HTERT RPE-1 (cell line): Measurements from ENCODE around the gene CBFA2T3.

ENCODE experiments used
- in situ Hi-C: fragments of 300-500 bp; cut with MboI; formaldehyde crosslinking; loops from 4 replicates; pipeline ENCODE4 v1.14.3; 2020; ENCODE audit warnings: low sequenced_read_pairs

CBFA2T3 gene

GRCh38 chr16:88911946-88912310, 65.1 kb downstream of the CBFA2T3 start:
- in situ Hi-C loops, result no loop called here

- in situ Hi-C loops, result no loop called here
Measured at GRCh38 chr16:88911136-88911945, 65.7 kb downstream of the CBFA2T3 start.

- in situ Hi-C loops, result no loop called here
Measured at GRCh38 chr16:88910284-88911135, 66.5 kb downstream of the CBFA2T3 start.

GRCh38 chr16:88909431-88910210, 67.4 kb downstream of the CBFA2T3 start:
- in situ Hi-C loops, result no loop called here

DNA sequence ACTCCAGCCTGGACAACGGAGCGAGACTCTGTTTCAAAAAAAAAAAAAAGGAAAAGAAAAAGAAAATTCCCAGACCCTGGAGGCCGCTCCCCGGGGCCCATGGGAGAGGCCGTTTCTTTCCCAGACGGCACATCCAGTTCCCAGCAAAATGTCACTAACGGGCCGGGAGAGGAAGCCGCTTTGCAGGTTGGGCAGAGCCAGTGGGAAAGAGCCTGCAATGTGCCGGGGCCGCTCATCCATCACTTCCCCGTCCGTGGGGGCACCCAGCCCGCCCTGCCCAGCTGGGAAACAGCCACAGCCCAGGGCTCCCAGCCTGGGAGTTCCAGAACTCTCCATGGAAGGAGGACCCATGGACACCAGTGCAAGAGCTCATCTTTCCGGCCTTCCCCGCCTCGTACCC, 68.7 kb downstream of the CBFA2T3 start:
- in situ Hi-C loops, result no loop called here

GRCh38 chr16:88907768-88908167, 69.2 kb downstream of the CBFA2T3 start:
- in situ Hi-C loops, result no loop called here

DNA sequence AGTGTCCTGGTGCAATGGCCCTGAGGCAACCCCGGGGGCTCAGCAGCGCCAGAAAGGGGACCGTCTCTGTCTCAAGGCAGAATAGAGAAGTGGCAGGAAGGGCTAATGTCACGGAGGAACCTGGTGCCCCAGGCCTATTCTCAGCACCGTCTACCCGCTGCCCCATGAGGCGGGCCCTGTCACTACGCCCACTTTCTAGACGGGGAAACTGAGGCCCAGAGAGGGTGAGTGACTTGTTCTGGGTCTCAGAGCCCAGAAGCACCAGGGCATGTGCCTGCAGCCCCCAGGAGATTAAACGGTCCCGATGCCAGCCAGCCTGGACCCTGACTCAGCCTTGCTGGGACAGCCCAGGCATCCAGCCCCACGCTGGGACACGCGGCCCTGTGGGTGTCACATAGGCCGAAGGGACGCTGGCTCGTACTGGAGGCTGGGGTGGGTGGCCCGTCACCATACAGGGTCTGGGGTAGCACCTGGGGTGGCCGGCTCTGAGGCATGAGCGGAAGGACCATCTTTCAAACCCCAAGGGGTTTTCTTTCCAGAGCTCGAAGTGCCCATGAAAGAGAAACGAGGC, 70.4 kb downstream of the CBFA2T3 start:
- in situ Hi-C loops, result no loop called here

GRCh38 chr16:88906020-88906419, 71.0 kb downstream of the CBFA2T3 start:
- in situ Hi-C loops, result no loop called here

DNA sequence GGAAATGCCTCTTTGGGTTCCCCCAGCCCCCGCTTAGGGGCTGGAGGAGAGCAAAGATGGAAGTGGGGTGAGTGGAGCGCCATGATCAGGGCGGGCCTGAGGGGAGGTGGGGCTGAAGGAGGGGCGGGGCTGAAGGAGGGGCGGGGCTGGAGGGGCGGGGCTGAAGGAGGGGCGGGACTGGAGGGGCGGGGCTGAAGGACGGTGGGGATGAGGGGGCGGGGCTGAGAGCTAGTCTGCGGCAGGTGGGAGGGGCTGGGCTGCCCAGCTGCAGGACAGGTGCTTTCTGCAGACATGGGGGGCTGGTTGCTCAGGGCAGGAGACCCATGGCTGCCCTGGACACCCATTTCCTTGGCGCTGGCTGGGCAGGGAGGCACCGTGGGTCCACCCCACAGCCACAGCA, 71.4 kb downstream of the CBFA2T3 start:
- in situ Hi-C loops, result no loop called here

DNA sequence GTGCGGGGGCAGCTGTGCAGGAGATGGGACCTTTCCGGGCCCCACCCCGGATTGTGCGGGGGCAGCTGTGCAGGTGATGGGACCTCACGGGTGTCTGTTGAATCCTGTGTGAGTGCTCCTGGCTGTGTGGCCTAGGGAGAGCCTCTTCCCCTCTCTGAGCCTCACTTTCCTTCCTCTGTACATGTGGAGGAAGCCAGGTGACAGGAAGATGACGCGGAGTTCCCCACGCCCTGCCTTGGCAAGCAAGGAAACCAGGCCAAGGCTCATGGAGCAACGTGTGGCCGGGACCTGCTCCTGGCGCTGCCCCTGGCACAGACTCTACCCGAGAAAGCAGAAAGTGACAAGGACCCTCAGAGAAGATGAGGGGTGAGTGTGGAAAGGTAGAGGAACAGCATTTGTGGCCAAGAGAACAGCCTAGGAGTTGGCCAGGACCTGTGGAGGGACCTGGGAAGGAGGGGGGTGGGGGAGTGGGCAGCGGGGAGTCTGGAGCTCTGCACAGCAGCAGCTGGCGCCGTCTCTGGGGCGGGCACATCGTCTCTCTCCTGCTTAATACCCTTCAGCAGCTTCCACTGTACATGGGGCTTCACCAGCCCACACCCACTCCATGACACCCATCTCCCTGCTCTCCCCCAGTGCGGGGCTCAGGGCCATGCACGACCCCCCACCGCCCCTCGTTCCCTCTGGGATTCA, 72.2 kb downstream of the CBFA2T3 start:
- in situ Hi-C loops, result no loop called here

DNA sequence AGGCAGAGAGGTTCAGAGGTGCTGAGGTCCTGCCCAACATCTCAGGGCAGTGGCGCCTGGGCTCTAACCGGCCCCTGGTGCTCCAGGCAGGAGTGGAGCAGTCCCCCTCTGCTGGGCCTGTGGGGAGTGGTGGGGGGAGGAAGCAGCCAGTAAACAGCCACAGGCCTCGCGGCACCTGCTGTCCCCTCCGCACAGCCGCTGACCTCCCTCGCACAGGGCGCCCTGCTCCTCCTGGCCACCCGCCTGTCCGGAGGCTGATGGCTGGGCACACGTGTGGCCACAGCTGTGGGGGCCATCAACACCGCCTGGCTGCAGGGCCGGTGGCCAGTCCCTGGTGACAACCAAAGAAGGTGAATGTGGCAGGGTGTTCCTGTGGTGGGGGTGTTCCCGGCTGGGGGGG, 73.7 kb downstream of the CBFA2T3 start:
- in situ Hi-C loops, result no loop called here

DNA sequence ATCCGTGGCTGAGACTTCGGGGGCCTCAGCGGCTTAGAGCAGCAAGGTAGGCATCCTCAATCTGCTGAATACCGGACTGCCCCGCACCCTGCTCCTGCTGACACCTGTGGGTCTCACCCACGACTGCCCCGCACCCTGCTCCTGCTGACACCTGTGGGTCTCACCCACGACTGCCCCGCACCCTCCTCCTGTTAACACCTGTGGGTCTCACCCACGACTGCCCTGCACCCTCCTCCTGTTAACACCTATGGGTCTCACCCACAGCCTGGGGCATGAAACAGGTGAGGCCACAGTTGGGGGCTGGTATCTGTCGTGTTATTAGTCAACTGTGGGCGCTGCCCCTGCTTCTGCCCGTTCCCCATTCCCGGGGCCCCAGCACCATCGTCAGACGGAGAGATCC, 74.3 kb downstream of the CBFA2T3 start:
- in situ Hi-C loops, result no loop called here

- in situ Hi-C loops, result no loop called here
Measured at GRCh38 chr16:88901718-88902337, 75.2 kb downstream of the CBFA2T3 start.

DNA sequence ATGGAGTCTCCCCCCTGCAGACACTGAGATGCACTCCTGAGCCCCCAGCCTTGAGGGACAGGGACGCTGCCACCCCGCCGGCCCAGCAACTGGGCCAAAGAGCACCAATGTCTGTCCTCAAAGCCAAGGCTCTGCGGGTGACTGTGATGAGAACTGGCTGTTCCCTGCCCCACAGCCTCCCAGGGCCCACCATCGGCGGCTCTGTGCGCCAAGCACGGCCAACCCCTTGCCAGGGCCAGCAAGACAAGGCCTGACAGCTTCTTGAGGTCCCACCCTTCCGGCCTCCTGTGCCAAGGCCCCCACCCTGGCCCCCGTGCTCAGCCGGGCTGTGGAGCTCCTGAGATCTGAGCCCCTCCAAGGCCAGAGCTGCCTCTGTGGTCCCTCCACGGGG, 76.3 kb downstream of the CBFA2T3 start:
- in situ Hi-C loops, result no loop called here

DNA sequence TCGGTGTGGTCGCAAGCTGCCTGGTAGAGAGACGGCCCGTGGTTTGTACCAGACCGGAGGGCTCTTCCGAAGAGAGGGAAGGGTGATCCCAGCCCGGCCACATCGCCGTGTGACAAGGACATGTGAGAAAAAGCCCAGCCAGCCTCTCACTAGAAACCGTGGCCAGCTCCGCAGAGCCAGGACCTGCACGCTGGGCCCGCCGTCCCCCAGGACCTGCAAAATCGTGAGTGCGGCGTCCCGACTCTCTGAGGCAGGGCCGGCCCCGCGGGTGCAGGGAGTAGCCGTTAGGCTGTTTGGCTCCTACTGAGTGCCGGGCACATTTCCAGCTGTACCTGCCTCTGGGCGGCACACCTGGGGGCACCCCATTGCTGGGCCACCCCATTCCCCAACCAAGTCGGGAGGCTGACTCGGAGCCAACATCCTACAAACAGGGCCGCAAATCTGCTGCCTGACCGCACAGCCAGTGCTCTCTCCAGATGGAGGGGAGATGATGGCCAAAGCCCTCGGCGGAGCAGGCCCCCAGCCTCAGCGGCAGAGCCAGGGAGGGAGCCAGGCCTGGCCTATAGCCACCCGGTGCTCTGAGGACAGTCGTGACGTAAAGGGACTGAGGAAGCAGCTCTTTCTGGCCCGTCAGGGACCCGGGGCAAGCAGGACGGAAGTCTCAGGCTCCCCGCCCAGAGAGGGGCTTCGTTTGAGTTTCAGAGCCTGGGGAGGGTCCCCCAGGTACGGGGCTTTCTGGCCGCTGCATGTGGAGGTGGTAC, 76.9 kb downstream of the CBFA2T3 start:
- in situ Hi-C loops, result no loop called here

DNA sequence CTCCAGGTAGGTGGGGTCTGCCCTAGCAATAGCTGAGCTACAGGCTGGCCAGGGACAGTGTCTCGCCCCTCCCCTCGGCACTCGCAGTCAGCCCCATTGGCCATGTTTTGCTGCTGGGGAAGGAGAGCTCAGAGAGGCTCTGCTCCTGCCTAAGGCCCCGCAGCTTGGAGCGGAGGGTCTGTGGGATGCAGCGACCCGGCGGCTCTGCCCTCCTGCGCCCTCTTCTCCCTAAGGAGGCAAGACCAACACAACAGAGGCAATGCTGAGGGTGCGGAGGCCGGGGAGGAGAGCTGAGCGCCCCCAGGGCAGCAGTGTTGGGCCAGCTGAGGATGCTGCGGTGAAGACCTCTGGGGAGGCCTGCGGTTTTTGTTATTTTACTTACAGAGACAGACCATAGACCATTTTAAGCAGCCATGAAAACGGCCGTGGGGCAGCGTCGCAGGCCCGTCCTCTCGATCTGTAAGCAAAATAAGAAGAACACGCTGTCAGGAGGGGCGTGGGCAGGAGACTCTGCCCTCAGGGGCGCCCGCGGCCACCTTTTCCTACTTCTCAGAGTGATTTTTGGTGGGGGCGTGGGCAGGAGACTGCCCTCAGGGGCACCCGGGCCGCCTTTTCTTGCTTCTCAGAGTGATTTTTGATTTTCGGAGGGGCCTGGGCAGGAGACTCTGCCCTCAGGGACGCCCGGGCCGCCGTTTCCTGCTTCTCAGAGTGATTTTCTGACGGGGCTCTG, 79.1 kb downstream of the CBFA2T3 start:
- in situ Hi-C loops, result no loop called here

DNA sequence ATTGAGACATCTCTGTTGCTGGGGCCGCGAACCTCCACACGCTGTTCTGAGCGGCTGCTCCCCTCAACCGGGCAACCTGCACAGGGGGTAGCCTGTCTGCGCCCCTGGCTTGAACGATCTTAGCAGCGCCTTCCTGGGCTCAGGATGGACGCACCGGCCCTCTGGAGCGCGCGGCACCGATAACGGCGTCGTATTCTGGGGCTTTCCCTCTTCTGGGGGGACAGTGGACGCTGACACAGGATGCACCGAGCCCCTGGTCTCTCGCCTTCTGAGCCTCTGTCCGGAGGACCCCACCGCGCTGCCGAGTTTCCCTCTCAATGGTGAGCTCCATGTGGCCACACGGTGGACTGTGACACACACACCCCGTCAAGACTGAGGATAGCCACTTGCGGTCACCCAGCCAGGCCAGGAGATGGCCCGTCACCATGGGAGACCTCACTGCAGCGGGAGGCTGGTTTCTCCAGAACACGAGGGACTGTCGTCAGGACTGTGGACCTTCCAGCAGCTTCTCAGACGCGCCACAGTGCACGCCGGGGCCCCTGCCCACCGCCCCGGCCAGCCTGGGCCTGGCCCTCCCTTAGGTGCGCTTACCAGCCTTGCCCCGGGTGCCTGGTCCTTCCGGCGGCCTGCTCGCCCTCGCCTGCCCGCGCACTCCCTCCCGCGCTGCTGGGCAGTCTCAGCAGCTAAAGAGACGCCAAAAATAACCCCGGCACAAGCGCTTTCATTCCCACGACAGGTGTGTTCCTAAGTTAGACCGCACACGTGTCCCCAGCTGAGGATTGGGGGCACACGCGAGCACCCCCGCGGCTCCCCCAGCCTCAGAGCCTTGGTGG, 80.6 kb downstream of the CBFA2T3 start:
- in situ Hi-C loops, result no loop called here

GRCh38 chr16:88895335-88895734, 81.7 kb downstream of the CBFA2T3 start:
- in situ Hi-C loops, result no loop called here
